GM18868 (cell line): Measurements from ENCODE around the gene PERM1.
"Not testable (repeated sequence)": the region's sequence is repeated elsewhere in the genome, so short reads cannot be mapped to it uniquely, and the experiment has no call there.

Experiments used
- ATAC-seq: cut with Tn5 transposase; IDR thresholded peaks from one replicate; pipeline ENCODE4 v1.9.1; 2021; ENCODE audit warnings: mild to moderate bottlenecking, moderate library complexity; ENCODE audit not compliant: unreplicated experiment

The PERM1 gene

GRCh38 chr1:952201-952600 is 29.7 kb downstream of the PERM1 start:
- no peak for ATAC-seq

GRCh38 chr1:951364-951763 is 30.5 kb downstream of the PERM1 start:
- no peak for ATAC-seq

- ATAC-seq: no peak
Observed at GRCh38 chr1:950881-951280, 31.0 kb downstream of the PERM1 start.

GRCh38 chr1:950268-950667 is 31.6 kb downstream of the PERM1 start:
- no peak for ATAC-seq

- ATAC-seq: no peak
Observed at GRCh38 chr1:947958-948357, 33.9 kb downstream of the PERM1 start.

- not testable (repeated sequence) for ATAC-seq
Observed at GRCh38 chr1:946811-947210, 35.1 kb downstream of the PERM1 start.

- no peak for ATAC-seq
Observed at GRCh38 chr1:945688-946556, 36.0 kb downstream of the PERM1 start.

- no peak for ATAC-seq
Observed at GRCh38 chr1:944341-945325, 37.3 kb downstream of the PERM1 start.

GRCh38 chr1:943545-944340 is 38.1 kb downstream of the PERM1 start:
- ATAC-seq: no peak

GRCh38 chr1:942864-943533 is 38.9 kb downstream of the PERM1 start:
- no peak for ATAC-seq

GRCh38 chr1:942411-942821 is 39.5 kb downstream of the PERM1 start:
- no peak for ATAC-seq

GRCh38 chr1:941588-942383 is 40.1 kb downstream of the PERM1 start:
- no peak for ATAC-seq

GRCh38 chr1:941015-941587 is 40.8 kb downstream of the PERM1 start:
- ATAC-seq: no peak

GRCh38 chr1:940107-941014 is 41.5 kb downstream of the PERM1 start:
- ATAC-seq: no peak

GRCh38 chr1:939511-940106 is 42.3 kb downstream of the PERM1 start:
- no peak for ATAC-seq

GRCh38 chr1:938711-939489 is 43.0 kb downstream of the PERM1 start:
- ATAC-seq: no peak

- ATAC-seq: no peak
Observed at GRCh38 chr1:938088-938683, 43.7 kb downstream of the PERM1 start.
